ENCODE measurements around the gene PITX1. TPM values are rescaled to one million over a fixed set of nuclear protein-coding genes. Genes with fewer than 3 reads are reported as not detected.

The PITX1 gene
- total and polyA plus RNA-seq, 2 donors (not counting 1 experiment from before 2014, with no cell fraction given) = 1.7 to 3.1 TPM

DNA sequence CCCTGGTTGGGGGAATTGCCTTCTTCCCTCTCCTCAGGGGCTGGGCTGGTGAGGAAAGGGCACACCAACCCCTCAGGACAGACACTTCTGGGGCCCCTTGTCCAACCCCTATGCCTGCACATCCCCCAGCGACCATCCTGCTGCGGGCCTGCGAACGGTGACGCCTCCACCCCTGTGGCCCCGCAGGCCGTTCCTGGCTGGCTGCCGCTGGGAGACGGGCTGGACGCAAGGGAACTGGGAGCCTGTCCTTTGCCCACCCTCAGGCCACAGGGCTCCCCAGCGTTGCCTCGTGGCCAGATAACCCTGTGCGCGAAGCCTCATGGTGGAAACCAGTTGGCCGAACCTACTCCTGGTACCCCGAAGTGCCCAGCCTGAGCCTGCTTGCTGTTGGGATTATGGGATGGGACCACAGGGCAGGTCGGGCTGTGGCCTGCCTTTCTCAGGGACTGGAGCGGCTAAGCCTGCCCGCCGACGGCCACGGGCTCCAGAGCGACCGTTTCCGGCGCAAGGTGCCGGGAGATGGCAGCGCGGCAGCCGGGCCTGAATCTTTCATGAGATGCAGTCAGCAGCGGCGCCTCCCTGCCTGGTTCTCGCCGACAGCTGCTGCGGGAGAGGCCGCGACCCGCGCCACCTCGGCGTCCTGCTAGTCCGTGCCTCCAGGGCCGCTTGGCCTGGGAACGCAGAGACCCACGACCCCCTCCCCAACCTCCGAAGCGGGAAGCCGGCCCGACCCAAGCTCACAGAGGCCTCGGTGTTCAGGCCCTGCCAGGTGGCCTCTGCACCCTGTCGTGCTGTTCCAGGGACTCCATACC is 6.5 kb upstream of the PITX1 start:
- H3K27me3 ChIP-seq (ENCODE audit: control insufficient read depth, insufficient read depth, low read length) = peaks cover 74% of the 10 kb centered on the region
- no peak for DNase-seq (ENCODE audit: low read depth in 2 of 2)
- H3K4me2 ChIP-seq (ENCODE audit: extremely low read depth, insufficient read depth, low read length) = no peak overlapping the region

DNA sequence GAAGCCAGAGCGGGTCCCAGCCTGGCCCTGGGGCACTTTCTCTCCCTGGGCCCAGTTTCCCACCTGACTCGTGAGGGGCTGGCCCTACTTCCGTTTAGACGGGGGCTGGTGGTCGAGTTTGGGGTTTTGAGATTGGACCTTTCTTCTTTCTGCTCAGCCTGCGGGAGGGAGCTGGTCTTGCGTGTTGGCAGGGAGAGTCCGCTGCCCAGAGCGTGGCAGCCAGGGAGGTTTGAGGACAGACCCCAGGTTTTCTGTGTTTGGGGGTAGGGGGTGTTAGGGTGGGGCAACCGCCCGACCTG is 6.0 kb upstream of the PITX1 start:
- no peaks in the 10 kb centered on the region for H3K4me1 ChIP-seq (ENCODE audit: control insufficient read depth, extremely low read depth, insufficient read depth, low read length)
- no peak overlapping the region for H3K27ac ChIP-seq (ENCODE audit: insufficient read depth, low read length)
- H3K27me3 ChIP-seq (ENCODE audit: control insufficient read depth, insufficient read depth, low read length) = peaks cover 74% of the 10 kb centered on the region
- H4K20me1 ChIP-seq (ENCODE audit: control insufficient read depth, extremely low read depth, insufficient read depth, low read length) = no peaks in the 10 kb centered on the region
- H3K9ac ChIP-seq (ENCODE audit: insufficient read depth, low read length) = no peak overlapping the region
- no peak for DNase-seq (ENCODE audit: low read depth in 2 of 2)
- H3K9me3 ChIP-seq (ENCODE audit: control insufficient read depth, insufficient read depth, low read depth, low read length) = no peaks in the 10 kb centered on the region
- no peak overlapping the region for H2AFZ ChIP-seq (ENCODE audit: low read length)
- H3K36me3 ChIP-seq (ENCODE audit: control insufficient read depth, insufficient read depth, low read length) = no peaks in the 10 kb centered on the region
- no peaks in the 10 kb centered on the region for H3K79me2 ChIP-seq (ENCODE audit: control insufficient read depth, insufficient read depth, low read length)
- H3K4me3 ChIP-seq (replicated peaks in 1 of 4; ENCODE audit: control extremely low read depth in 1 of 4, insufficient read depth in 1 of 4, low read depth in 3 of 4, low read length in 4 of 4) = no peak overlapping the region
- no peak for TF ChIP-seq EZH2 (IDR thresholded peaks at IDR 0.05; ENCODE audit: low read length, missing control alignments)
- TF ChIP-seq, protein P1, sequence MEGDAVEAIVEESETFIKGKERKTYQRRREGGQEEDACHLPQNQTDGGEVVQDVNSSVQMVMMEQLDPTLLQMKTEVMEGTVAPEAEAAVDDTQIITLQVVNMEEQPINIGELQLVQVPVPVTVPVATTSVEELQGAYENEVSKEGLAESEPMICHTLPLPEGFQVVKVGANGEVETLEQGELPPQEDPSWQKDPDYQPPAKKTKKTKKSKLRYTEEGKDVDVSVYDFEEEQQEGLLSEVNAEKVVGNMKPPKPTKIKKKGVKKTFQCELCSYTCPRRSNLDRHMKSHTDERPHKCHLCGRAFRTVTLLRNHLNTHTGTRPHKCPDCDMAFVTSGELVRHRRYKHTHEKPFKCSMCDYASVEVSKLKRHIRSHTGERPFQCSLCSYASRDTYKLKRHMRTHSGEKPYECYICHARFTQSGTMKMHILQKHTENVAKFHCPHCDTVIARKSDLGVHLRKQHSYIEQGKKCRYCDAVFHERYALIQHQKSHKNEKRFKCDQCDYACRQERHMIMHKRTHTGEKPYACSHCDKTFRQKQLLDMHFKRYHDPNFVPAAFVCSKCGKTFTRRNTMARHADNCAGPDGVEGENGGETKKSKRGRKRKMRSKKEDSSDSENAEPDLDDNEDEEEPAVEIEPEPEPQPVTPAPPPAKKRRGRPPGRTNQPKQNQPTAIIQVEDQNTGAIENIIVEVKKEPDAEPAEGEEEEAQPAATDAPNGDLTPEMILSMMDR (conservative IDR thresholded peaks at IDR 0.05 in 1 of 2, IDR thresholded peaks at IDR 0.05 in 1 of 2; ENCODE audit: low read depth in 1 of 2, low read length in 2 of 2) = no peak
- H3K4me2 ChIP-seq (ENCODE audit: extremely low read depth, insufficient read depth, low read length) = no peak overlapping the region

More for the DNA sequence above, 6.5 kb upstream of the PITX1 start:
- Histone ChIP-seq H3K4me3 (replicated peaks in 1 of 4; ENCODE audit: control extremely low read depth in 1 of 4, insufficient read depth in 1 of 4, low read depth in 3 of 4, low read length in 4 of 4) (no peak overlapping the region), H3K27ac (ENCODE audit: insufficient read depth, low read length) (no peak overlapping the region), H4K20me1 (ENCODE audit: control insufficient read depth, extremely low read depth, insufficient read depth, low read length) (no peaks in the 10 kb centered on the region), H3K79me2 (ENCODE audit: control insufficient read depth, insufficient read depth, low read length) (no peaks in the 10 kb centered on the region), H3K9me3 (ENCODE audit: control insufficient read depth, insufficient read depth, low read depth, low read length) (no peaks in the 10 kb centered on the region), H3K4me1 (ENCODE audit: control insufficient read depth, extremely low read depth, insufficient read depth, low read length) (no peaks in the 10 kb centered on the region), H3K36me3 (ENCODE audit: control insufficient read depth, insufficient read depth, low read length) (no peaks in the 10 kb centered on the region), H2AFZ (ENCODE audit: low read length) (no peak overlapping the region), H3K9ac (ENCODE audit: insufficient read depth, low read length) (no peak overlapping the region)
- TF ChIP-seq, protein P1 (conservative IDR thresholded peaks at IDR 0.05 in 1 of 2, IDR thresholded peaks at IDR 0.05 in 1 of 2; ENCODE audit: low read depth in 1 of 2, low read length in 2 of 2) = no peak
- TF ChIP-seq EZH2 (IDR thresholded peaks at IDR 0.05; ENCODE audit: low read length, missing control alignments) = peak; percentile 91

DNA sequence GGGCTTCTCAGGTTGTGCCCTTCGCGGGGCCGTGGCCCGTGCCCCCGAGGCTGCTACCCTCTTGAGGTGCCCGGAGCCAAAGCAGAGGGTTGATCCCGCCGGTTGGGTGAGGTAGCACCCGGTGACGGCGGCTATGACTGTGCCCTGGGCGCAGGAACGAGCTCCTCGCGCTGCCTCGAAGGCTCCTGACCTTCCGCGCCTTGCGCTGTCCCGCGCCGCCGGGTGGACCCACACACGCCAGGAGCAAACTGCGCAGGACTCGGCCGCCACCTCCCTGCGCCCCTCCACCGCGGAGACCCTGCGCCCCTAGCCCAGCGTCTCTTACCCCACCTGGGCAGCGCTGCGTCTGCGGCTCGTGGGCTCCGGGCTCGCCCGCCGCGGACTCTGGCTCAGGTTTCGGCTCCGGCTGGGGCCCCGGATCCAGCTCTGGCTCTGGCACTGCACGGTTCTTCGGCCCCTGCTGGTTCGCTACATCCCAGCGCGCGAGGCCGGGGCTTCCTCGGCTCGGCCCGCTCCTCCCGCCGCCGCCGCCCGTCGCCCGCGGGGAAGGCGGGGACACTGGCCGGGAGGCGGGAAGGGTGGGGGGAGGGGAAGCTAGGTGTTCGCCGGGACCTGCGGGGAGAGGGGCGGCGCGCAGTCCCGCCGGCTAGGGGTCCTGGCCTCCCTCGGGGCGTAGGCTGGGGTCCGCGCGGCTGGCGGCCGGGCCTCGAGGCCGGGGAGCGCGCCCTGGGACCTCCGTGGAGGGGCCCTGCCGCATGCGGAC is 5.4 kb upstream of the PITX1 start:
- TF ChIP-seq EZH2 (IDR thresholded peaks at IDR 0.05; ENCODE audit: low read length, missing control alignments) = peak; percentile 76
- TF ChIP-seq, protein P1 (conservative IDR thresholded peaks at IDR 0.05 in 1 of 2, IDR thresholded peaks at IDR 0.05 in 1 of 2; ENCODE audit: low read depth in 1 of 2, low read length in 2 of 2) = no peak
- H3K79me2 ChIP-seq (ENCODE audit: control insufficient read depth, insufficient read depth, low read length) = no peaks in the 10 kb centered on the region
- H2AFZ ChIP-seq (ENCODE audit: low read length) = no peak overlapping the region
- H4K20me1 ChIP-seq (ENCODE audit: control insufficient read depth, extremely low read depth, insufficient read depth, low read length) = no peaks in the 10 kb centered on the region
- no peaks in the 10 kb centered on the region for H3K36me3 ChIP-seq (ENCODE audit: control insufficient read depth, insufficient read depth, low read length)
- H3K9me3 ChIP-seq (ENCODE audit: control insufficient read depth, insufficient read depth, low read depth, low read length) = no peaks in the 10 kb centered on the region
- no peak overlapping the region for H3K27ac ChIP-seq (ENCODE audit: insufficient read depth, low read length)
- H3K4me2 ChIP-seq (ENCODE audit: extremely low read depth, insufficient read depth, low read length) = peak overlapping the region; percentile 9
- no peak overlapping the region for H3K9ac ChIP-seq (ENCODE audit: insufficient read depth, low read length)
- H3K27me3 ChIP-seq (ENCODE audit: control insufficient read depth, insufficient read depth, low read length) = peaks cover 76% of the 10 kb centered on the region
- H3K4me1 ChIP-seq (ENCODE audit: control insufficient read depth, extremely low read depth, insufficient read depth, low read length) = no peaks in the 10 kb centered on the region
- no peak for DNase-seq (ENCODE audit: low read depth in 2 of 2)
- H3K4me3 ChIP-seq (replicated peaks in 1 of 4; ENCODE audit: control extremely low read depth in 1 of 4, insufficient read depth in 1 of 4, low read depth in 3 of 4, low read length in 4 of 4) = no peak overlapping the region

Measured in fibroblast of lung (primary cell).